Measurements from ENCODE around the gene NTN1. TPM values are rescaled to one million over a fixed set of nuclear protein-coding genes. Genes with fewer than 3 reads are reported as not detected.
"Not testable (repeated sequence)": the region's sequence is repeated elsewhere in the genome, so short reads cannot be mapped to it uniquely, and the experiment has no call there.

The NTN1 gene
- total RNA-seq, 1 experiment from 2014 or later: 0.94 TPM

GRCh38 chr17:9255833-9256232 is 234.5 kb downstream of the NTN1 start:
- CTCF ChIA-PET: no interaction called here
- H3K4me1 Mint-ChIP-seq (ENCODE audit: low read depth, unreplicated experiment): no peaks in the 10 kb centered on the region

GRCh38 chr17:9256361-9256750 is 235.0 kb downstream of the NTN1 start:
- no TSS peak for BruUV-seq (replicated peaks)
- no peaks in the 10 kb centered on the region for H3K9me3 Mint-ChIP-seq (ENCODE audit: low read depth, unreplicated experiment)
- H3K4me1 Mint-ChIP-seq (ENCODE audit: low read depth, unreplicated experiment): no peaks in the 10 kb centered on the region
- H3K36me3 Mint-ChIP-seq (ENCODE audit: insufficient read depth, unreplicated experiment): no peaks in the 10 kb centered on the region
- CTCF ChIA-PET: no interaction called here
- TF ChIP-seq CTCF (IDR thresholded peaks at IDR 0.05; ENCODE audit: unreplicated experiment): no peak
- no peak overlapping the region for H3K4me3 Mint-ChIP-seq (ENCODE audit: low read depth, unreplicated experiment)
- DNase-seq: no peak
- H3K27me3 Mint-ChIP-seq (ENCODE audit: unreplicated experiment): no peaks in the 10 kb centered on the region
- H3K27ac Mint-ChIP-seq (ENCODE audit: unreplicated experiment): no peak overlapping the region
- intact Hi-C loops (cut with micrococcal nuclease; ENCODE audit: unreplicated experiment): no loop called here

More at GRCh38 chr17:9255833-9256232, 234.5 kb downstream of the NTN1 start:
- no peak for TF ChIP-seq CTCF (IDR thresholded peaks at IDR 0.05; ENCODE audit: unreplicated experiment)
- H3K27me3 Mint-ChIP-seq (ENCODE audit: unreplicated experiment): no peaks in the 10 kb centered on the region
- H3K4me3 Mint-ChIP-seq (ENCODE audit: low read depth, unreplicated experiment): no peak overlapping the region
- no peaks in the 10 kb centered on the region for H3K9me3 Mint-ChIP-seq (ENCODE audit: low read depth, unreplicated experiment)
- BruUV-seq (replicated peaks): no TSS peak
- no peak for DNase-seq
- no peak overlapping the region for H3K27ac Mint-ChIP-seq (ENCODE audit: unreplicated experiment)
- intact Hi-C loops (cut with micrococcal nuclease; ENCODE audit: unreplicated experiment): no loop called here
- H3K36me3 Mint-ChIP-seq (ENCODE audit: insufficient read depth, unreplicated experiment): no peaks in the 10 kb centered on the region

GRCh38 chr17:9256751-9257629 is 235.7 kb downstream of the NTN1 start:
- H3K27ac Mint-ChIP-seq (ENCODE audit: unreplicated experiment): no peak overlapping the region
- no peaks in the 10 kb centered on the region for H3K27me3 Mint-ChIP-seq (ENCODE audit: unreplicated experiment)
- CTCF ChIA-PET: no interaction called here
- H3K36me3 Mint-ChIP-seq (ENCODE audit: insufficient read depth, unreplicated experiment): no peaks in the 10 kb centered on the region
- no peak overlapping the region for H3K4me3 Mint-ChIP-seq (ENCODE audit: low read depth, unreplicated experiment)
- H3K9me3 Mint-ChIP-seq (ENCODE audit: low read depth, unreplicated experiment): no peaks in the 10 kb centered on the region
- DNase-seq: no peak
- H3K4me1 Mint-ChIP-seq (ENCODE audit: low read depth, unreplicated experiment): no peaks in the 10 kb centered on the region
- no peak for TF ChIP-seq CTCF (IDR thresholded peaks at IDR 0.05; ENCODE audit: unreplicated experiment)
- no TSS peak for BruUV-seq (replicated peaks)
- intact Hi-C loops (cut with micrococcal nuclease; ENCODE audit: unreplicated experiment): no loop called here

- H3K9me3 Mint-ChIP-seq (ENCODE audit: low read depth, unreplicated experiment); H3K27me3 Mint-ChIP-seq (ENCODE audit: unreplicated experiment); H3K4me3 Mint-ChIP-seq (ENCODE audit: low read depth, unreplicated experiment); DNase-seq; H3K27ac Mint-ChIP-seq (ENCODE audit: unreplicated experiment); H3K4me1 Mint-ChIP-seq (ENCODE audit: low read depth, unreplicated experiment); intact Hi-C loops (cut with micrococcal nuclease; ENCODE audit: unreplicated experiment); H3K36me3 Mint-ChIP-seq (ENCODE audit: insufficient read depth, unreplicated experiment); BruUV-seq (replicated peaks); CTCF ChIA-PET: not testable (repeated sequence)
Measured at GRCh38 chr17:9257630-9257965, 236.3 kb downstream of the NTN1 start.

All from Calu3 (cell line).